ENCODE results near the gene ZCCHC14. TPM values are rescaled to one million over a fixed set of nuclear protein-coding genes. Genes with fewer than 3 reads are reported as not detected.

Gene ZCCHC14
- total and polyA plus RNA-seq, 2 experiments from 2014 or later = 7.9 to 23.2 TPM

- Histone ChIP-seq H3K9me3 (ENCODE audit: low read depth) (no peaks in the 10 kb centered on the region), H3K27me3 (no peaks in the 10 kb centered on the region), H3K27ac (no peak overlapping the region), H3K4me1 (ENCODE audit: low read depth) (no peaks in the 10 kb centered on the region), H3K36me3 (peaks cover 24% of the 10 kb centered on the region), H3K4me3 (no peak overlapping the region)
- TF ChIP-seq CTCF (IDR thresholded peaks at IDR 0.05; ENCODE audit: low read depth, low read length) = no peak
- DNase-seq (ENCODE audit: low read depth in 1 of 2, low spot score in 1 of 2) = no peak
Observed at GRCh38 chr16:87421003-87421912, 71.6 kb downstream of the ZCCHC14 start.

- DNase-seq (ENCODE audit: low read depth in 1 of 2, low spot score in 1 of 2) = no peak
- no peaks in the 10 kb centered on the region for H3K9me3 ChIP-seq (ENCODE audit: low read depth)
- no peaks in the 10 kb centered on the region for H3K27me3 ChIP-seq
- no peak overlapping the region for H3K27ac ChIP-seq
- TF ChIP-seq CTCF (IDR thresholded peaks at IDR 0.05; ENCODE audit: low read depth, low read length) = no peak
- no peak overlapping the region for H3K4me3 ChIP-seq
- H3K4me1 ChIP-seq (ENCODE audit: low read depth) = no peaks in the 10 kb centered on the region
- H3K36me3 ChIP-seq = peaks cover 24% of the 10 kb centered on the region
Observed at GRCh38 chr16:87420026-87421002, 72.5 kb downstream of the ZCCHC14 start.

- Histone ChIP-seq H3K36me3 (peaks cover 27% of the 10 kb centered on the region), H3K4me3 (no peak overlapping the region), H3K4me1 (ENCODE audit: low read depth) (no peaks in the 10 kb centered on the region), H3K27me3 (no peaks in the 10 kb centered on the region), H3K27ac (no peak overlapping the region), H3K9me3 (ENCODE audit: low read depth) (no peaks in the 10 kb centered on the region)
- TF ChIP-seq CTCF (IDR thresholded peaks at IDR 0.05; ENCODE audit: low read depth, low read length) = no peak
- no peak for DNase-seq (ENCODE audit: low read depth in 1 of 2, low spot score in 1 of 2)
Observed at GRCh38 chr16:87418644-87419043, 74.2 kb downstream of the ZCCHC14 start.

GRCh38 chr16:87418216-87418615 lies 74.6 kb downstream of the ZCCHC14 start:
- peaks cover 23% of the 10 kb centered on the region for H3K36me3 ChIP-seq
- no peaks in the 10 kb centered on the region for H3K27me3 ChIP-seq
- H3K9me3 ChIP-seq (ENCODE audit: low read depth) = no peaks in the 10 kb centered on the region
- no peaks in the 10 kb centered on the region for H3K4me1 ChIP-seq (ENCODE audit: low read depth)
- no peak for DNase-seq (ENCODE audit: low read depth in 1 of 2, low spot score in 1 of 2)
- H3K4me3 ChIP-seq = no peak overlapping the region
- no peak for TF ChIP-seq CTCF (IDR thresholded peaks at IDR 0.05; ENCODE audit: low read depth, low read length)
- no peak overlapping the region for H3K27ac ChIP-seq

GRCh38 chr16:87417528-87417910 lies 75.3 kb downstream of the ZCCHC14 start:
- TF ChIP-seq CTCF (IDR thresholded peaks at IDR 0.05; ENCODE audit: low read depth, low read length) = no peak

More at GRCh38 chr16:87417528-87417910, 75.3 kb downstream of the ZCCHC14 start:
- Histone ChIP-seq H3K27ac (no peak overlapping the region), H3K9me3 (ENCODE audit: low read depth) (no peaks in the 10 kb centered on the region), H3K36me3 (peaks cover 25% of the 10 kb centered on the region), H3K4me1 (ENCODE audit: low read depth) (no peaks in the 10 kb centered on the region), H3K4me3 (no peak overlapping the region), H3K27me3 (no peaks in the 10 kb centered on the region)
- DNase-seq (ENCODE audit: low read depth in 1 of 2, low spot score in 1 of 2) = no peak
